GM18507 (cell line): Measurements from ENCODE around the gene SARDH.
"Not testable (repeated sequence)": the region's sequence is repeated elsewhere in the genome, so short reads cannot be mapped to it uniquely, and the experiment has no call there.

Experiments
- DNase-seq: peaks from one replicate; pipeline ENCODE4 v3.0.0; 2011; ENCODE audit warnings: low read depth; ENCODE audit not compliant: insufficient read length; ENCODE audit errors: extremely low spot score
- FAIRE-seq: peaks from 2 replicates; lab custom pipeline; 2011; peaks lifted over from hg19 to GRCh38; lab: Jason Lieb, UNC

Gene SARDH

DNA sequence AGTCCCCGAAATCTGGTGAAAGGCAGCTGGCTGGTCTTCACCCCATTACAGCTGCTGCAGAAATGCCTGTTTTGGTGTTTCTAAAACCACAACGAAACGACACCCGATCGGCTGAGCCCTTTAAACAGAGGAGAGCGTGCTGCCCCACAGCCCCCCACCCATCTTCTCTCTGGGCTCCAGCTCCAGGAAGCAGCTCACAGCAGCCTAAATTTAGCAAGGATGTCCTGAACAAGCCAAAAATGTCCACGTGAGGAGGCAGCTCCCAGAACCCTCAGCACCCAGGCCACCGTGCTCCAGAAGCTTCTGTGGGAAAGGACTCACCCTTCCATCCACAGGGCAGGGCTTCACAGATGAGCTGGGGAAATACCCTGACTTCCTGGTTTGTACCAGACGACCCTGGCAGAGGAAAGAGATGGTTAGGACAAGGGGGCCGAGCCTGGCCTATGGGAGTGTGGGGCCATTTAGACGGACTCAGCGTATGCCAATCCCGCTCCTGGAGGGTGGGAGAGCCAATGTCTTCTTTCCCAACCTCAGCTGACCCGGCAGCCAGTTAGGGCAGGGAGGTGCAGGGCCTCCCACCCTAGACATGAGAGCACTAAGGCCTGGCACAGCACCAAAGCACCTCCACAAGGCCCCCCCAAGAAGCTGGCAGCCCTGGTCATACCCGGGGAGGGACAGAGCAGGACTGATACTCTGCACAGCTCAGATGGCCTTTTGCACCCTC is 39.1 kb upstream of the SARDH start:
- FAIRE-seq, result no peak
- no peak for DNase-seq

GRCh38 chr9:133775951-133776905 is 38.1 kb upstream of the SARDH start:
- no peak for FAIRE-seq
- DNase-seq, result no peak

DNA sequence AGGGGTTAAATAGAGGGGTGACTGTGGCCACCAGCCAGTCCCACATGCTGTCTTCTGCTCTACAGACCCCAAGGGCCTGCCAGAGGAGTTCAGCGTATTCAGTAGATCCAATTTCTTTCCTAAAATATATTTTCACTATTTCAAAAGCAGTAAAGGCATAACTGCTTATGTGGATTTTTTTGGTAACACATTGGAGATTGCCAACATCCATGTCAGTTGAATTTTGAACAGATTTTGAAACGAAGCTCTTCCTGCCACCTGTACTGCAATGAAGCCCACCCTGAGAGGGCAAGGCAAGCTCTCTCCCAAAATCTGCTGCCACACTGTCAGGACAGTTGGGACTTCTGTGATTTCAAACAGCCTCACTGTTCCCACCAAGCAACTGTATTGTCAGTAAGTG is 37.1 kb upstream of the SARDH start:
- no peak for FAIRE-seq
- DNase-seq, result no peak

GRCh38 chr9:133774799-133775198 is 36.6 kb upstream of the SARDH start:
- no peak for DNase-seq
- no peak for FAIRE-seq

DNA sequence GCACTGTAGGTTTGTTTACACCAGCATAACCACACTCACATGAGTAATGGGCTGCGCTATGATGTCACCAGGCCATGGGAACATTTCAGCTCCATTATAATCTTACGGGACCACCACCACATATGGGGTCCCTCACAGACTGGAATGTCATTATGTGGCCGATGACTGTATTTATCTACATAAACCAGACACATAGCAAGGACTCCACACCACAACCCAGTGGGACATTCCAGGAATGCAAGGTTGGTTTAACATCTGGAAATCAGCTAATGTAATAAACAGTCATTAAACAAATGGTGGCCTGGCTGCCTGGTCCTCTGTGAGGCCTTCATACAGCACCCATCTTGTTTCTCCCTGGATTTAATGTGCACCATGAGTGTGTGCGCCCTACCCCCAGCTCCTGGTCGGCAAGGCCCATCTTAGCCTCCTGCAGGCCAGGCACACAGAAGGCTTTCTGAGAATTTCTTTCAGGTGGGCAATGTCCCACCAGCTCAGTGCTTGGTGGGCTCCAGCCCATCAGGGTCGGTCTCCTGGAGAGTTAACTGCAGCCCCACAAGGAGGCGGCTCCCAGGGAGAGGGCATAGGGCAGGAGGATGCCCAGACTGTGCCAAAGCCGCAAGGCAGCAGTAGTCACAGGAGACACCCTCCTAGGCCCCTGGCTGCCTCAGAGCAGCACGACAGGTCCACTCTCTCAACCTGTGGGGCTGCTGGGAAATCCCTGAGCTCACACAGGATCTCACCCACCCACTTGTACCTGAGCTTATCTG is 35.9 kb upstream of the SARDH start:
- FAIRE-seq, result no peak
- DNase-seq, result no peak

GRCh38 chr9:133772581-133772980 is 34.4 kb upstream of the SARDH start:
- no peak for DNase-seq
- FAIRE-seq, result no peak

DNA sequence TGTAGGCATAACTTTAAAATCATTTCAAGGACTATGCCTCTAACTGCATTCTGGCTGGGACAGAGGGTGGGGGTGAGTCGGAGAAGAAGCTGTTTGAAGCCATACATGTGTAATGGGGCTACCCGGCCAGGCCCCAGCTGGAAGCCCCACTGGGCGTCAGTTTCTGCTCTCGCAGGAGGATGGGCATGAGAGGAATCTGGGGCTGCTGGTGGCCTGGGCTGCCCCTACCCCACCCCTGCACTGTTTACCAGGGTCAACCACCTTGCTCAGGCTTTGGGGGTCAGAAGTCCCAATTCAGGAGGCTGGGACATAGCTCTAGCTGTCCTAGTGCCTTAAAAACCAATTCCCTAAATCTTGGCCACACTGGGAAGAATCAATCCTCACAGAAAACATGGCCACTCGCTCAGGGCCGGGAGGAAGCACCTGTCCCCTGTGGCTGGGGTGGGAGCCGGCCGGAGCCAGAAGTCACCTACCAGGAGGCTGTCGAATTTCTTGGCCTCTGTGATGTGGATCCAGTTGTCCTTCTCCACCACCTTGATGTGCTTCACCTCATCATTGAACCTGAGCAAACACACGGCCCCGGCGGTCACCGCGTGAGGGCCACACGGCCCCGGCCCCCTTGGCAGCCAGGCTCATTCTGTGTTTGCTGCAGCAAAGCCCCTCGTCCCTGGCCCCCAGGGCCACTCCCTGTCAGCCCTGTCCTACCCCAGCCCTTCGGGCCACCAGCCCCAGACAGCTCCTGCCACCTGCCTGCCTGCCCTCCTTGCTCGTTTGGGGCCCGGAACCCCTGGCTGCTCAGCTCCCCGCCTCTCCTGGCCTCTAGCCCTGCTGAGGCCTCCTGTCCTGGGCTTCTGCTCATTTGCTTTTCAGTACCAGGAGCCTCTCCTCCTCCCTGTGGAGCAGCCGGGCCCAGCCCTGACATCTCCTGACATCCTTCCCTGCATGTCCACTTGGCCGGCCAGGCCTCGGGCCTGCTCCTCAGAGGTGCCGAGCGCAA is 33.6 kb upstream of the SARDH start:
- DNase-seq, result no peak
- no peak for FAIRE-seq

DNA sequence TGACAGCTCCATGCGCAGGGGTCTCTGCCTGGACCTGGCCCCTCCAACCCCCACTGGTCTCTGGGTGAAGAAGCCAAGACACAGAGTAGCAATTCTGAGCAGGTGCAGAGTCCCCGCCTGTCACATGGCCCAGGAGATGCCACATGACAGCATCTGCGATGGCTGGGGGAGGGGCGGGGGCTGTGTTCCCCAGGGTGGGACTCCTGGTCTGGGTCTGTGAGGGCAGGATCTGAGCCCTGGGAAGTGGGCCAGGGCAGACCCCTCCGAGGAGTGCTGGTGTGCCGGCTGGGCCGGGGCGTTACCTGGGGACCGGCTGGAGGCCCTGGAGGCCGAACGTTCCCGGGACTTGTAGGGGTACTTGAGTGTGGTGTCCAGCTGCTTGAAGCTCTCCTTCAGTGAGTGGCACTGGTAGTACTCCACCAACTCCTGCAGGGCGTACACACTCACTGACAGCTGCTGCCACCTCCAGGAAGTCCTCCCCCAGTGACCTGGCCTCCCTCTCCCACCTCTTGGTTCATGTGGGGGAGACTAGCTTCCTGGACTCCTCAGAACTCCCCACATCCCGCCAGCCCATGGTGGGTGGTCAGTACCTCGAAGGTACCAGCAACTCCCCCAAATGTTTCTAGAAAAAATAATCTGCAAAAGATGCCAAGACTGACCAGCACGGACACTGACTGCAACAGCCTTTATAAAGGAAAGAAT is 32.1 kb upstream of the SARDH start:
- no peak for DNase-seq
- no peak for FAIRE-seq

DNA sequence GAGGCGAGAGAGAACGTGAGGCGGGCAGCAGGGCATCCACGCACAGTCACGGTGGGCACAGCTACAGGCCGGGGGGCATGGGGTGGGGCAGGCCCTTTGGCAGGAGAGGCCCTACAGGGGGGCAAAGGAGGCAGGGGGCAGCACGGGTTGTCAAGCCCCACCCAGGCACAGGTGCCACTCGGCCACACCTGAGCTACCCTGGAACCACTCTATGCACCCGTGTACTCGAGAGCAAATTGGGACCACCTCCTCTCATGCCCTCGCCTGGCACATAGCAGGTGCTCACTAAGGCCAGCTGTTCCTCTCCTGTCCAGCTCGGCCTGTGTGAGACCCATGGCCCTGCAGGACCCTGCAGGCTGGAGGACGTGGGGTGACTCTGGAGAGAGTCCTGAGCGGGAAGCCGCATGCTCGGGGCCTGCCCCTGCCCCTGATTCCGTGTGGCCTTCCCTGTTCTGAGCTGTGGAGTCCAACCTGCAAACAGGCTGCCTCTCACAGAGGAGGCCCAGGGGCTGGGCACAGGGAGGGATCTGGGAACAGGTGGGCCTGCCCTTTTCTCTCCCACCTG is 31.4 kb upstream of the SARDH start:
- FAIRE-seq (no peak), DNase-seq (no peak)

DNA sequence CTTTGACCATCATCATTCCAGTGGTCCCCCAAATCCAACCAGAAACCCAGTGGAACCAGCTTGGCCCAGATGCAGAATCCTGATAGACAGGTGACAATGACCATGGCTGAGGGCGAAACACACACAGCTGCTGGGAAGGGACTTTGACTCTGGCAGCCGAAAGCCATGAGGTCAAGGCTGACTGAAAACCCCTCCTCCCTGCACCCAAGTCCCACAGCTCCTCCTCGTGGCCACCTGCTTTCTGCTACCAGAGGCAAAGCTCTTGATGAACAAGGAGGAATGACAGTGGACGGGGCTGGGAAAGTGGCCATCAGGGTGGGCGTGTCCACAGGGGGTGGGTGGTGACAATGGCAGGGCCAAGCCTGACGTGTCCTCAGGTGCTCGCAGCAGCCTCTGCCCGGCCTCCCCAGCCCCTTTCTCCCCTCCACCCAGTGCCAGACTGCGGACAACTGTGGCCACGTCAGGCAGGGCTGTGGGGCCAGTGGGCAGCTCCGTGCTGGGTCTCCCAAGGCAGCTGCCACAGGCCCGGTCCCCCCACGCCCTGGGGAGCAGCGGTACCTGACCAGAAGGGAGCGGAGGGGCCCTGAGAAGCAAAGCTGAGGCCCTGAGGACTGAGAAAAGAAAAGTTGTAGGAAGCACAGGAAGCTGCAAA is 30.8 kb upstream of the SARDH start:
- FAIRE-seq (no peak), DNase-seq (no peak)

GRCh38 chr9:133768371-133768858 is 30.3 kb upstream of the SARDH start:
- DNase-seq (no peak), FAIRE-seq (no peak)

DNA sequence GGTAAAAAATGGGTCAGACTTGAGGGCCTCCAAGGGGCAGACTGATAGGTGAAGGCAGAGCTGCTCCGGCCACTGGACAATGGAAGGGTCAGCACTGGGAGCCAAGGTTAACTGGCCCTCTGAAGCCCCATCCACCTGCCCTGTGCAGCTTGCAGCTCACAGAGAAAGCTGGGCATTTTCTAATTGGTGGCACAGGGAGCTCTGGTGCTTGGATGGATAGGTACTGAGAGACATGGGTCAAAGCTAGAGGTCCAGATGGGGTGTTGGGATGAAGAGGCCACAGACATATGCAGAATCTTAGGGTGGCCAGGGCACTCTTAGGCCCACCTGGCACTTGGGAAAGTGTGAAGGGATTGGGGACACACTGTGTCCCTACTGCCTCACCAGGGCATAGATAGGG is 29.5 kb upstream of the SARDH start:
- FAIRE-seq (no peak), DNase-seq (no peak)

DNA sequence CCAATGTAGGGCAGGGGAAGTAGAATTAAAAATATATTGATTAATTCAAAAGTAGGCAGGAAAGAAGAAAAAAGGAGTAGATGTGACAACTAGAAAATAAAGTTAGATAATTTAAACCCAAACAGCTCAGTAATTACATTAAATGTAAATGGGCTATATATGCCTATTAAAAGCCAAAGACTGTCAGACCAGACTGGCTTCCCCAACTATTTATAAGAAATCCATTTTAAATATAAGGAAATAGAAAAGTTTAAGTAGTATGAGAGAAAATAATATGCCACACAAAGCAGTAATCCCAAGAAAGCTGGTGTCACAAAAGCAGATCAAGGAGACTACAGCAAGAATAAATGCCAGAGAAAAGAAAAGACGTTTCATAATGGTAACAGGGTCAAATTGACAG is 28.9 kb upstream of the SARDH start:
- FAIRE-seq (no peak), DNase-seq (no peak)

DNA sequence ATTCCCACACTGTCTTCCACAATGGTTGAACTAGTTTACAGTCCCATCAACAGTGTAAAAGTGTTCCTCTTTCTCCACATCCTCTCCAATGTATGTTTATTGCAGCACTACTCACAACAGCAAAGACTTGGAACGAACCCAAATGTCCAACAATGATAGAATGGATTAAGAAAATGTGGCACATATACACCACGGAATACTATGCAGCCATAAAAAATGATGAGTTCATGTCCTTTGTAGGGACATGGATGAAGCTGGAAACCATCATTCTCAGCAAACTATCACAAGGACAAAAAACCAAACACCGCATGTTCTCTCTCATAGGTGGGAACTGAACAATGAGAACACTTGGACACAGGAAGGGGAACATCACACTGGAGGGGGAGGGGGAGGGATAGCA is 28.1 kb upstream of the SARDH start:
- FAIRE-seq, DNase-seq: not testable (repeated sequence)

DNA sequence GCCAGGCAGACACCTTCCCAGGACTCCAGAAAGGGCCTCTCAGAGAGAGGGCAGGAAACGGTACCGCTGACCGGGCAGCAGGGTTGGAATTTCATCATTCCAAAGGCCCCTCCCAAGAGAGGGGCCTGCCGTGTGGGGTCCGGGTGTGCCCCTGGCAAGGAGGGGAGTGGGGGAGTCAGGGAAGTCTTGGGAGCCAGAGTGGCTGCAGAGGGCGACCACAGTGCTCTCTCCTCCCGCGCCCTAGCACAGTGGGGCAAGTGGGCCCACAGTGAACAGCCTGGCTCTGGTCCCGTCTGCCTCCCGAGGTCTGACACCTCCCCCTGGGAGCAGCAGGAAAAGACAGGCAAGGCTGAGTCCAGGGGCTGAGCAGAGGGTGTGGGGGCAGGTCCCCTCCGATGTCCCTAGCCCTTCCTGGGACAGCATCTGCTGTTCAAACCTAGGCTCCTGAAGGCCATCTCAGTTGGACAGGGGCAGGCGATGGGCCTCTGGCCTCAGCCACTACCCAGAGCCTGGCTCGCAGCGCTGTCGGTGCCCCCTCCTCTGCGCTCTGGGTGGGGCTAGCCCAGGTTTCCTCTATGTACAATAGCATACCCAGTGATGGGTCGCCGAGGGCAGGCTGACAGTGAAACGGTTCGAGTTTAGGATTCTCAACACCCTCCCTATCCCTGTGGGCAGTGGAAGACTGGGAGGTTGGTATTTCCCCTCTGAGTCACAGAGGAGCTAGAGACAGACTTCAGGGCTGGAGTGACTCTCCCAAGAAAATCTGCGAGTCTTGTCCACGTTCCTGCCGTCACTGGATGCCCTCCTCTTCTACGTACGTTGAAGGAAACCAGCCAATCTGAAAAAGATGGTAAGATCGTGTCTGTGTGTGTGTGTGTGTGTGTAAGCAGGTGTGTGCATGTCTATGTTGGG is 25.4 kb upstream of the SARDH start:
- FAIRE-seq (no peak), DNase-seq (no peak)

DNA sequence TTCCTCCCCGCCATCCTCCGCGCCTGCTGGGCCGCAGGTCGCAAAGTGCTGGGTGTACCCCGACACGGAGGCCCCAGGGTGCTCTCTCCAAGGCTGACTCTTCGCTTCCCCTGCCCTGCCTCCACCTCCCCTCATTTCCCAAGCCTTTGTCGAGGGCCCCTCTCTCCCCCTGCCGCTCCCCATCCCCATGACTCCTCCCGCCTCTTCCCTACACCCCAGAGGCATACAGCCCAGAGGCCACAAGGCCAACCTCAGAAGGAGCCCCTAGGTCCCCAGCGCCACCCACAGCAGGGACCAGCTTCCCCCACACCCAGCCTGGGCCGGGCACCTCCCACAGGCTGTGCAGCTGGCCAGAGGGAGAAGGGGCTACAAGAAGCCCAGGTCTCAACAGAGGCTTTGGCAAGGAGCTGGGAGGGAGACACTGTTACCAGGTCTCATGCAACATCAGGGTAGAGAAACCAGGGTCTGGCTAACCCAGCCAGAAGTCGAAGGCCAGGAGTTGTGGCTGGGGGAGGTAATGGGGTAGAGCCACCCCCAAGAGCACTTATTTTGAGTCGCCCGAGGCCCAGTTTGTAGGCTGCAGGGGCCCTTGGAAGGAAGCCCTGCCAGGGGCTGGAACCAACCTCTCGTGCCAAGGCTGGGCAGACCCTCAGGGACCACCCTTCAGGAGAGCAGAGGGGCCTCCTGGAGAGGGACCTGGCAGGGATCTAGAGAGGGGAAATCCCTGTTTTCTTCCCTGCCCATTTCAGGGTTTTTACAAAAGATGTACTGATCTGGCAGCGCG is 24.5 kb upstream of the SARDH start:
- no peak for DNase-seq
- no peak for FAIRE-seq
